HepG2 (cell line): ENCODE results near the gene CXCR5. TPM values are rescaled to one million over a fixed set of nuclear protein-coding genes. Genes with fewer than 3 reads are reported as not detected.

ENCODE experiments used
- ATAC-seq: fragments of 200-7000 bp; cut with Tn5 transposase; 3 replicates; pipeline ENCODE4 v1.9.1; 2020; ENCODE audit warnings: mild to moderate bottlenecking, moderate library complexity
- BruUV-seq: library from RNA; stranded (reverse); fragments of 400-500 nt; replicated peaks from 2 replicates; lab custom pipeline; 2021; lab: Mats Ljungman, UMichigan
- CTCF ChIA-PET: fragments of 300-600 bp; formaldehyde crosslinking; extraction: SDS; loops from one replicate; lab custom pipeline; 2021; ENCODE audit warnings: low total read pairs, inconsistent platforms, low intra/inter-chr PET ratio; lab: Yijun Ruan, JAX
- POLR2A ChIA-PET: fragments of 350-600 bp; sonication (Branson Sonifier 250); formaldehyde crosslinking; loops from one replicate; lab custom pipeline; 2020; ENCODE audit warnings: antibody characterized with exemption, inconsistent platforms; lab: Yijun Ruan, JAX
- DNase-seq: peaks from one replicate; pipeline ENCODE4 v3.0.0-alpha.2; 2015; ENCODE audit warnings: low spot score
- FAIRE-seq: peaks from 3 replicates; lab custom pipeline; 2011; peaks lifted over from hg19 to GRCh38; lab: Jason Lieb, UNC
- H2AFZ ChIP-seq: one replicate; pipeline ENCODE4 v1.6.1; 2011; ENCODE audit warnings: low read length, inconsistent platforms
- H3K27ac ChIP-seq: fragments of 300-600 bp; 3 replicates; pipeline ENCODE4 v1.8.0; 2011; ENCODE audit warnings: mixed run types, mild to moderate bottlenecking, mixed read lengths, low read length, inconsistent platforms; ENCODE audit not compliant: insufficient read depth; ENCODE audit errors: extremely low read length
- H3K27me3 ChIP-seq, 2 experiments: fragments of 200-600 bp in 1 of 2; 2 replicates in 1 of 2; 3 replicates in 1 of 2; pipeline versions ENCODE4 v1.6.0 to v1.8.0; 2011; ENCODE audit warnings: low read length in 2 of 2, mild to moderate bottlenecking in 2 of 2, moderate library complexity in 2 of 2, inconsistent platforms in 1 of 2; ENCODE audit not compliant: insufficient read depth in 2 of 2, control insufficient read depth in 1 of 2
- H3K36me3 ChIP-seq, 2 experiments: fragments of 200-600 bp in 1 of 2; replicated peaks in 1 of 2; 2 replicates in 1 of 2; 3 replicates in 1 of 2; pipeline versions ENCODE4 v1.5.1 to v1.8.0; 2011; ENCODE audit warnings: low read length in 2 of 2, inconsistent platforms in 1 of 2; ENCODE audit not compliant: insufficient read depth in 2 of 2, control insufficient read depth in 1 of 2
- H3K4me1 ChIP-seq: 2 replicates; pipeline ENCODE4 v1.5.1; 2012; ENCODE audit warnings: low read length, inconsistent platforms; ENCODE audit not compliant: insufficient read depth
- H3K4me2 ChIP-seq: 2 replicates; pipeline ENCODE4 v1.6.0; 2011; ENCODE audit warnings: low read depth, low read length, inconsistent platforms
- H3K4me3 ChIP-seq, 3 experiments: fragments of 200-600 bp in 1 of 3; sonication (generic), shearing (Covaris generic) in 1 of 3; replicated peaks in 1 of 3; 2 replicates each; pipeline ENCODE4 v1.5.1; 2011 to 2016; ENCODE audit warnings: low read length in 3 of 3, inconsistent platforms in 2 of 3, low read depth in 2 of 3, mild to moderate bottlenecking in 2 of 3, control low read depth in 1 of 3, mixed read lengths in 1 of 3; ENCODE audit not compliant: insufficient read depth in 1 of 3
- H3K79me2 ChIP-seq: one replicate; pipeline ENCODE4 v1.6.1; 2011; ENCODE audit warnings: low read length, inconsistent platforms; ENCODE audit not compliant: insufficient read depth
- H3K9ac ChIP-seq: 2 replicates; pipeline ENCODE4 v1.6.0; 2011; ENCODE audit warnings: mild to moderate bottlenecking, low read depth, low read length, inconsistent platforms; ENCODE audit not compliant: insufficient read depth
- H3K9me3 ChIP-seq: 2 replicates; pipeline ENCODE4 v1.5.1; 2012; ENCODE audit warnings: mild to moderate bottlenecking, low read length
- H4K20me1 ChIP-seq: 2 replicates; pipeline ENCODE4 v1.6.0; 2011; ENCODE audit warnings: inconsistent platforms, mild to moderate bottlenecking, low read length, moderate library complexity; ENCODE audit not compliant: insufficient read depth
- CENPBD1 ChIP-seq: sonication (generic); formaldehyde crosslinking; IDR thresholded peaks from 2 replicates; pipeline ENCODE4 v1.8.0; 2022; ENCODE audit warnings: missing genetic modification reagents, low read depth, mild to moderate bottlenecking, borderline replicate concordance
- CHCHD3 ChIP-seq: sonication (generic); formaldehyde crosslinking; IDR thresholded peaks from 2 replicates; pipeline ENCODE4 v1.8.0; 2022; ENCODE audit warnings: mild to moderate bottlenecking, missing genetic modification reagents, moderate library complexity
- FOXM1 ChIP-seq: sonication (generic); formaldehyde crosslinking; IDR thresholded peaks from 2 replicates; pipeline ENCODE4 v1.5.0; 2020; ENCODE audit warnings: missing genetic modification reagents
- MAFF ChIP-seq: IDR thresholded peaks from 2 replicates; pipeline ENCODE4 v1.6.1; 2011; ENCODE audit warnings: low read depth, low read length, improper control_type of control experiment
- NPAS2 ChIP-seq: sonication (generic); formaldehyde crosslinking; IDR thresholded peaks from 2 replicates; pipeline ENCODE4 v1.8.0; 2022; ENCODE audit warnings: mild to moderate bottlenecking, missing genetic modification reagents, borderline replicate concordance
- PRMT3 ChIP-seq: sonication (generic); formaldehyde crosslinking; IDR thresholded peaks from 2 replicates; pipeline ENCODE4 v1.8.1; 2022; ENCODE audit warnings: low read depth, mild to moderate bottlenecking, moderate library complexity, missing genetic modification reagents, borderline replicate concordance
- RFX3 ChIP-seq: IDR thresholded peaks from 2 replicates; pipeline ENCODE4 v1.6.1; 2016; ENCODE audit warnings: missing biosample characterization, missing genetic modification reagents
- SAFB2 ChIP-seq: sonication (generic); formaldehyde crosslinking; IDR thresholded peaks from 2 replicates; pipeline ENCODE4 v1.5.1; 2020; ENCODE audit warnings: missing genetic modification reagents, low read depth, mild to moderate bottlenecking, borderline replicate concordance
- SMARCE1 ChIP-seq: fragments of 450-650 bp; IDR thresholded peaks from 2 replicates; pipeline ENCODE4 v1.6.1; 2017; ENCODE audit warnings: borderline replicate concordance
- XBP1 ChIP-seq: sonication (generic); formaldehyde crosslinking; IDR thresholded peaks from 2 replicates; pipeline ENCODE4 v1.5.0; 2020; ENCODE audit warnings: missing genetic modification reagents
- ZMYM3 ChIP-seq: sonication (generic); formaldehyde crosslinking; IDR thresholded peaks from 2 replicates; pipeline ENCODE4 v1.5.1; 2020; ENCODE audit warnings: mild to moderate bottlenecking, missing genetic modification reagents
- ZNF350 ChIP-seq: sonication (generic); formaldehyde crosslinking; IDR thresholded peaks from 2 replicates; pipeline ENCODE4 v1.4.0; 2020; ENCODE audit warnings: mild to moderate bottlenecking, low read depth, missing genetic modification reagents, borderline replicate concordance
- ZNF407 ChIP-seq: sonication (generic); formaldehyde crosslinking; IDR thresholded peaks from one replicate; pipeline ENCODE4 v1.5.1; 2020; ENCODE audit warnings: mild to moderate bottlenecking, missing genetic modification reagents; ENCODE audit errors: not compliant biosample characterization
- ZNF460 ChIP-seq: sonication (generic); formaldehyde crosslinking; IDR thresholded peaks from 2 replicates; pipeline ENCODE4 v1.5.1; 2020; ENCODE audit warnings: missing genetic modification reagents, mild to moderate bottlenecking, borderline replicate concordance
- ZNF724P ChIP-seq: sonication (generic); formaldehyde crosslinking; IDR thresholded peaks from 2 replicates; pipeline ENCODE4 v1.8.0; 2022; ENCODE audit warnings: missing genetic modification reagents, borderline replicate concordance
- WGBS: methylation state at CpG from one replicate; pipeline ENCODE4 v1.1.6; 2017; ENCODE audit warnings: low lambda C conversion rate; 5-methylcytosine and 5-hydroxymethylcytosine counted together
- in situ Hi-C: cut with HindIII; loops from 2 replicates; pipeline ENCODE4 v1.10.0; 2017; ENCODE audit warnings: low pct_unique_long_range_greater_than_20kb; ENCODE audit not compliant: extremely low pct_ligation_motif_present
- intact Hi-C: fragments of 100-400 bp; cut with micrococcal nuclease; formaldehyde crosslinking; loops from one replicate; pipeline ENCODE4 v1.10.0; 2022; ENCODE audit not compliant: unreplicated experiment
- polyA plus RNA-seq, 8 experiments: library from polyadenylated mRNA; depleted of rRNA in 3 of 8; stranded (reverse) in 7 of 8; unstranded in 1 of 8; fragments of >200 nt; fragmentation: Illumina TruSeq in 4 of 8; extraction: Trizol in 4 of 8; gene quantifications; 2 replicates each; pipeline versions ENCODE4 v1.2.1 to v1.2.3, GENCODE V29; 2011 to 2016; ENCODE audit warnings: low read depth in 4 of 8, missing spikeins in 1 of 8, mixed read lengths in 1 of 8; ENCODE audit not compliant: insufficient read depth in 1 of 8
- total RNA-seq, 5 experiments: library from RNA; depleted of rRNA; stranded (reverse); fragments of >200 nt; fragmentation: Illumina TruSeq; extraction: Trizol; gene quantifications; 2 replicates each; pipeline ENCODE4 v1.2.3, GENCODE V29; 2016; ENCODE audit warnings: low read depth in 1 of 5

CXCR5 gene
- total and polyA plus RNA-seq, 2 of the 13 experiments (the other 11 are each of a cell fraction or from before 2014, with no cell fraction given) = not detected

GRCh38 chr11:118892964-118893363 is 9.3 kb downstream of the CXCR5 start:
- H3K79me2 ChIP-seq = no peaks in the 10 kb centered on the region

More at GRCh38 chr11:118892964-118893363, 9.3 kb downstream of the CXCR5 start:
- Histone ChIP-seq H4K20me1 (no peaks in the 10 kb centered on the region), H3K4me2 (no peak overlapping the region), H3K4me3 (no peak overlapping the region), H3K36me3 (no peaks in the 10 kb centered on the region), H3K27ac (no peak overlapping the region), H3K9ac (no peak overlapping the region), H3K27me3 (peaks cover 7 to 40% of the 10 kb centered on the region in 2 experiments; a peak in 4 of 5 replicates), H3K9me3 (no peaks in the 10 kb centered on the region)
- in situ Hi-C loops = no loop called here
- POLR2A ChIA-PET = no interaction called here
- BruUV-seq = no TSS peak
- ATAC-seq (no peak), DNase-seq (no peak)
- intact Hi-C loops = loop anchor here (10.0 kb wide), 1 partner anchor 1582 kb away; no protein-coding TSS in a partner anchor
- CTCF ChIA-PET = no interaction called here
- TF ChIP-seq MAFF (no peak), ZNF460 (CRISPR knock-in tag) (no peak), CENPBD1 (CRISPR knock-in tag) (no peak), CHCHD3 (CRISPR knock-in tag) (no peak), SMARCE1 (no peak), ZNF407 (CRISPR knock-in tag) (no peak), ZNF350 (CRISPR knock-in tag) (no peak), SAFB2 (no peak), FOXM1 (CRISPR knock-in tag) (no peak), RFX3 (CRISPR knock-in tag) (no peak), ZNF724P (CRISPR knock-in tag) (no peak), ZMYM3 (CRISPR knock-in tag) (no peak), PRMT3 (CRISPR knock-in tag) (no peak), XBP1 (no peak), NPAS2 (CRISPR knock-in tag) (no peak)
- TF ChIP-seq, all 625 proteins: peak for 0
- WGBS = 44% methylated on average over 7 of the region's 8 CpGs
- Histone ChIP-seq H2AFZ (no peak overlapping the region), H3K4me1 (peaks cover 15% of the 10 kb centered on the region)
- FAIRE-seq = no peak
